HG02938 (cell line): ENCODE measurements around the gene SSR3.
"Not testable (repeated sequence)": the region's sequence is repeated elsewhere in the genome, so short reads cannot be mapped to it uniquely, and the experiment has no call there.

Source experiments
- ATAC-seq: cut with Tn5 transposase; IDR thresholded peaks from one replicate; pipeline ENCODE4 v1.9.1; 2021; ENCODE audit warnings: mild to moderate bottlenecking, moderate library complexity; ENCODE audit not compliant: unreplicated experiment

The SSR3 gene

DNA sequence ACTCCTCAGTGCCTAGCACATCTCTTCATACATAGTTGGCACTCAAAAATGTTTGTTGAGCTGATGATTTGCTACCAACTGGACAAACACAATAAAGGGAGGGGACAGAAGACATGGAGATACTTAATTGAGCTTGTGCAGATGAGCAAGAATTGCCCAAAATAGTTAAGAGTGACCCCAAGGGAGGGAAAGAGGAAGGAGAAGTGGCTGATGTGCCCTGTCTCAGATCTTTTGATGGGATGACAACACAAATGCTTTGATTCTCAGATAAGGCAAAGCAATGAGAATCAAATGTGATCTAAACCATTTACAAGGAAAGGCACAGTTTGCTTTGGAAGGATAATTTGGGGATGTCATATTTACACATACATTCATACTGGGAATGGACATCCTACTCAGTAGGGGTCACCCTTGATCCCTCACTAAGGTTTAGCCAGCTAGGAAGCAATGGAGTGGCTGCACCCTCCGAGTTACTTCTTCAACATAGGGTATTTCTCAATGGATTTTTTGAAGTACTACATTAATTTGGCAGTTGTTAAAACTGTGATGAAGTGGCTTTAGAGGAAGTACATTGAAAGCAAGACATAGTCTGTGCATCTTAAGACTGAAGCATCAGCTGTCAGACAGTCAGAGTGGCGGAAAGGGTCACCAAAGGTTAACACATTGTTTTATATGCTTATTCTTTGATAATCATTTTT, 21.9 kb upstream of the SSR3 start:
- no peak for ATAC-seq

- no peak for ATAC-seq
Observed at GRCh38 chr3:156576051-156576450, 21.1 kb upstream of the SSR3 start.

DNA sequence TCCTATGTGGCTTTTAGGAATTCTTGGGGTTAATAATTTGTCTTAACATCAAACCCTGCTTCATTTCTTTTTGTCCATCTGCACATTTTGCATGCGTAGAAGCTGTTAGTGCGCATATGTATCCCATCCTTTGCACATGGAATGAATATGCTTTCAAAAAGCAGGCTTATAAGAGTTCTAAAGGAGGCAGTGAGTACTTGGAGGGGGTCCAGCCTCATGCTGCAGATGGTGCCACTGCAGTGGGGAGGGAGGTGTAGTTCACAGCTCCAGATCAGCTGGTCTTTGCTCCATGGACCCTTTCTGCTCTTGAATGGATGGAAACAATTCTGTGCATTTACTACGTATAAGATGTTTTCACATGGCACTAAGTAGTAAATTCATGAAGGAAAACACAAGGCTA, 20.7 kb upstream of the SSR3 start:
- no peak for ATAC-seq

GRCh38 chr3:156569881-156570280, 15.0 kb upstream of the SSR3 start:
- not testable (repeated sequence) for ATAC-seq

DNA sequence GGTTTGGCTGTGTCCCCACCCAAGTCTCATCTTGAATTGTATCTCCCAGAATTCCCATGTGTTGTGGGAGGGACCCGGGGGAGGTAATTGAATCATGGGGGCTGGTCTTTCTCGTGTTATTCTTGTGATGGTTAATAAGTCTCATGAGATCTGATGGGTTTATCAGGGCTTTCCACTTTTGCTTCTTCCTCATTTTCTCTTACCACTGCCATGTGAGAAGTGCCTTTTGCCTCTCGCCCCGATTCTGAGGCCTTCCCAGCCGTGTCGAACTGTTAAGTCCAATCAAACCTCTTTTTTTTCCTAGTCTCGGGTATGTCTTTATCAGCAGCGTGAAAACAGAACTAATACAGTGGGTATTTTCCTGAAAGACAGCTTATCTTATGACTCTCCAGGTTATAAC, 14.1 kb upstream of the SSR3 start:
- not testable (repeated sequence) for ATAC-seq

DNA sequence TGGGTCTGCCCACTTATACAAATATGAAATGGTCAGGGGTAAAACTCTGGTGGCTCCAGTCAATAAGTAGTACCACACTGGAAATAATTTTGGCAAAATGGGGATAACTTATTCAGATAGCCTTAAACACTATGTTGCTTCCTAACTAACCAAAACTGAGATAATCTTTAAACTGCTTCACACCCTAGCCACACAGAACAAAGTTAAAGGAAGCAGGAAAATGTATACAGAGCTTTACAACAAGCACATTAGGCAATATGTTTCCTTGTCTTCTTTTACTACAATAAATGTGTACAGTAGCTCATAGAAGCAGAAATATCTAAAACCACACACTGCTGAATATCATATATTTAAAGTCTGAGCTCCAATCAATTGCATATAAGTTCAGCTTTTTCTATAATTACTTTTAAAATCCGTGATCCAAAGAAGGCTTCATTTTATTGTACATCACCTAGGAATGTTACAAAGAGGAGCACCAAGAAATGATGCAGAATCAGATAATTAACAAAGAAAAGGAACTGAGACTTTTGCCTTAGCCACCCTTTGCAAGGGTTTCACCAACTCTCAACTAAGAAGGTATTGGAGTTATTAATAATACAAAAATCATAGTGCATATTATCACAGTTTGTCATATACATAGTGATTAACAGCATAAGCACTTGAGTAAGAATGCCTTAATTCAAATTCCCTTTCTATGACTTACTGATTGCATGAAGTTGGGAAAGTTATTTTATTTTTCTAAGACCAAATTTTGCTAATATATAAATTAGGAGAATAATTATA, 9.2 kb upstream of the SSR3 start:
- no peak for ATAC-seq

DNA sequence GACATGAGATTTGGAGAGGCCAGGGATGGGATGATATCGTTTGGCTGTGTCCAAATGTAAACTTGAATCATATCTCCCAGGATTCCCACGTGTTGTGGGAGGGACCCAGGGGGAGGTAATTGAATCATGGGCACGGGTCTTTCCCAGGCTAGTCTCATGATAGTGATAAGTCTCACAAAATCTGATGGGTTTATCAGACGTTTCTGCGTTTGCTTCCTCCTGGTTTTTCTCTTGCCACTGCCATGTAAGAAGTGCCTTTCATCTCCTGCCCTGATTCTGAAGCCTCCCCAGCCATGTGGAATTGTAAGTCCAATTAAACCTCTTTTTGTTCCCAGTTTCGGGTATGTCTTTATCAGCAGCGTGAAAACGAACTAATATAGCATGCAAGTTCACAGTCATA, 7.6 kb upstream of the SSR3 start:
- ATAC-seq: not testable (repeated sequence)

- ATAC-seq: no peak
Observed at GRCh38 chr3:156561533-156561932, 6.6 kb upstream of the SSR3 start.

GRCh38 chr3:156559321-156559720, 4.4 kb upstream of the SSR3 start:
- ATAC-seq: no peak

DNA sequence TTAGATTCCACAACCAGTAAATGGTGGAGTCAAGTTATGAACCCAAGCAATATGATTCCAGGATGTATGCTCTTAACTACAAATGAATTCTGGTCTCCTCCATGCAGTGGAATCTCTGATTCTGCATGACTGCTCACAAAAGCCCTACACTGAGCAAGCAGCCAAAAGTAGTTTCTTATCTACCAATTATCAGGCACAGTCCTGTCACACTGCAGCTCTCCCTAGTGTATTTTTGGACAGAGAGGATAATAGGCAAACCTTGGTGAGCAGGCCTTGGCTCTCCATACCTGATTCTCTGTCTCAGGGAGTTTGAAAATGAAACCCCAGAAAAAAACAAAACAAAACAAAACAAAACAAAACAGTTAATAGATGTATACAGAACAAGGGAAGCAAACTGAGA, 3.5 kb upstream of the SSR3 start:
- no peak for ATAC-seq

GRCh38 chr3:156554515-156554841, 439 bp downstream of the SSR3 start:
- peak; percentile 10 for ATAC-seq

- ATAC-seq: no peak
Observed at GRCh38 chr3:156553705-156554356, 1.1 kb downstream of the SSR3 start.

GRCh38 chr3:156552973-156553372, 1.9 kb downstream of the SSR3 start:
- ATAC-seq: no peak

DNA sequence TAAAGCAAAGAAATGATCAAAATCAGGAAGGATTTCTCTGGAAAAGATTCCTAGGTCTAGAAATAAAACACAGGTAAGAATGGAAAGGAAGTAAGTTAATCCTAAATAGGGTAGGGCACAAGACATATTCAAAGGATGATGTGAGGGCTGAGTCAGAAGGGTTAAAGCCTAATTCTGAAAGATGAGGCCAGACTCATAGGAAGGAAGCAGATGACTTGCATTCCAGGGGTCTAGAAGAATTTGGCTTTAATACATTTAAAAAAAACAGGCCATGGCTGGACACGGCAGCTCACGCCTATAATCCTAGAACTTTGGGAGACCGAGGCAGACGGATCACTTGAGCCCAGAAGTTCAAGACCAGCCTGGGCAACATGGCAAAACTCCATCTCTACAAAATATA, 3.2 kb downstream of the SSR3 start:
- ATAC-seq: no peak

DNA sequence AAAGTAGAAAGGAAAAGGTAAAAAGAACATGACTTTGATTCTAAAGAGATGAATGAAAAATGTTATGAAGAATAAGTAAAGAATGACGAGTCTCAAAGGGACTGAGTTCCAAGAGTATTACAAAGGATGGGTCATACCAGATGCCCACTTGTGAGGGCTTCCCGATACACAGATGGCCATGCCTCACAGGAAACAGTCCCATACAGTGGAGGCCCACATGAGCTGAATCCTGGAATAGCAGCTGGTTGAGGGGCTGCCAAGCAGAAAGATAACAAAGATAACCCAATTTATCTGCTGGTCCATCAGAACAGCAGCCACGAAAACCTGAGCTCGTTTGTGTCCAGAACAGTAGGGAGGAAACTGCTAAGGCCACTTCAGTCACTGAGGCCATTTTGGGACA, 3.7 kb downstream of the SSR3 start:
- no peak for ATAC-seq

DNA sequence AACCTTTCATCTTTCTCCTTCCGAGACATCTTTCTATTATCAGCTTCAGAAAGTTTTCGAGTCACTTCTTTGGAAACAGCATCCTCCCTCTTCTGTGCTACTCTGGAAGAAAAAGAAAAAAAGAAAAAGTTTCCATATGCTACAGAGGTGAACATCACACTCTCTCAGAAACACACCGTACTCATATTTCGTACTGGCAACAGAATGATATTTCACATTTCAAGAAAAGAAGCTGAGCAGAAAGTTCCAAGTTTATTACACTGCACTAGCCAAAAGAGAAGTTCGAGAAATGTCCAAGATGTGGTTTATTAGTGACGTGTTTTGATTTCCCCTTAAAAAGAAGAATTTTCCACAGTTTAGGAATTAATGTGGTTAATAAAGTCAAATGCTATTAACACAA, 6.0 kb downstream of the SSR3 start:
- no peak for ATAC-seq

GRCh38 chr3:156548041-156548687, 6.8 kb downstream of the SSR3 start:
- ATAC-seq: no peak

DNA sequence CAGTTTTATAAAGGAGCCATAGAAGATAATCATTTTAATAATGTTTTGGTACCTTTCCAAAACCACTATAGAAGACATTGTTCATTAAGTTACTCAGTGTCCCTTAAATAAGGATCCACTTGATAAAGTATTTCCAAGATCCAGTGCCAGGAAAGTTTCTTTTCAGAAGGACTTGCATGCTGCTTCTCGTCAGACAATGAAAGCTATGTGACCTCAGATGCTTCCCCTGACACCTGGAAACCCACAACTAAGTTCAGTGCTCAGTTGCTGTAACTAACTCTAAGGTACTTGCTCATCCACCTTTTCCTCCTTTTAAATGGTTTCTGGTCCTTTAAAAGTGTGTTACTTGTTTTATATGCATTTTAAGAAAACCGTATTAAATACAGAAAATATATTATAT, 7.3 kb downstream of the SSR3 start:
- no peak for ATAC-seq

DNA sequence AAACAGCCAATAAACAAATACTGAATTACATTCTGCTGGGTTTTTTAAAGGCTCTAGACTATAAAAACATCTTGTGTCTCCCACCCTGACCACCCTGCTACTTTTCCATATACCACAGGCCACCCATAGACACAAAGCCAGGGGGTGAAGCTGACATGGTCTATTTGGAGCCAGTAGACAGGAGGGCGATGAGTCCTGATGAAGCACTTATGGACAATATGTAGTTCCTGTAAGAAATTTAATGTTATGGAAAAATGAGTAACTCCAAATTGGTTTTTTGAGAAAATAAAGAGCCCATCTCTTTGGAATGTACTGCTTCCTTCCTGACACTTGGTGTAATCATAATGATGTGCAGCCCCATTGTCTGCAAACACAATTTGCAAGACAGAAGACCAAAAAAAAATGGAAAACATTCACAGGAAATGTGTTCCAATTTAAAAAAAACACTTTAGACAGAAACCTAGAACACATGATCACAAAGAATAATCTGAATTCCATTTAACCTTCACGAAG, 11.8 kb downstream of the SSR3 start:
- ATAC-seq: no peak

DNA sequence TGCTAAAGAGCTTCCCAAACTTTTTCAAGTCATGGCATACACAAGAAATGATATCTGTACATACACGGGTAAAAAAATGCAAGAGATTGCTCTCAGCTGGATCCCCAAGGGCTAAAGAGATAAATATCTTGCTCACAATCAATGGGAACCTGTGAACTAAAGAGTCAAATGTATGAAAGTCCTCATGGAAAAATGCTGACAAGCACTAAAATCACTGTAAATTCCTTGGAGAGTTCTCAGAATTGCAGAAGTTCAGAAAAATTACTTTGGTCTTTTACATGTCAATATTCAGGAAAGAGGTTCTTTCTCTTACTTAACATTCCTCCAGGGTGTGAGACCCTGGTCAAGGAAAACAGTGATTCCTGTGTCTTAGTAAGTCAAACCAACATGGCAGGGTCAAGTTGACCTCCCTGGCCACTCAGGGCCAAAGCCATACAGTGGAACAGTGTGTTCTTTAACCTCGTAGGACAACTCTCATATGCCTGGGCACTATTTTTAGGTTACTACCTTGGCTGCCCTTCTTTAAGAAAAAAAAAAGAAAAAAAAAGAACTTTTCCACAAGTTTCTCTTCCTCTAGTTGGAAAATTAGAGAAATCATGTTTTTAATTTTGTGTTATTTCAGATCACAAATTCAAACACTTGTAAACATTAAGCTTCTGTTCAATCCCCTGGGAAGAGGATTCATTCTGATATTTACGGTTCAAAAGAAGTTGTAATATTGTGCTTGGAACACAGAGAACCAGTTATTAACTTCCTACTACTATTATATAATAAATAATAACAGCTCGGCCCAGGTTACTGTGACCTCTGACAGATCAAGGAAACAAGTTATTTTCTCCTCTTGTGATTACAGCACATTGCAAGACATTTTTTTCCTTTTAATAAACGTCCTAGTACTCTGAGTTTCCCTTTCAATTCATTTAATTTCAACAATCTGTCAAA, 12.5 kb downstream of the SSR3 start:
- ATAC-seq: no peak
